Measurements from ENCODE around the gene RETREG2. TPM values are rescaled to one million over a fixed set of nuclear protein-coding genes. Genes with fewer than 3 reads are reported as not detected.

The RETREG2 gene
- total and polyA plus RNA-seq, 2 of the 8 experiments (the other 6 are each of a cell fraction or from before 2014, with no cell fraction given), result 51.3 to 67.4 TPM

DNA sequence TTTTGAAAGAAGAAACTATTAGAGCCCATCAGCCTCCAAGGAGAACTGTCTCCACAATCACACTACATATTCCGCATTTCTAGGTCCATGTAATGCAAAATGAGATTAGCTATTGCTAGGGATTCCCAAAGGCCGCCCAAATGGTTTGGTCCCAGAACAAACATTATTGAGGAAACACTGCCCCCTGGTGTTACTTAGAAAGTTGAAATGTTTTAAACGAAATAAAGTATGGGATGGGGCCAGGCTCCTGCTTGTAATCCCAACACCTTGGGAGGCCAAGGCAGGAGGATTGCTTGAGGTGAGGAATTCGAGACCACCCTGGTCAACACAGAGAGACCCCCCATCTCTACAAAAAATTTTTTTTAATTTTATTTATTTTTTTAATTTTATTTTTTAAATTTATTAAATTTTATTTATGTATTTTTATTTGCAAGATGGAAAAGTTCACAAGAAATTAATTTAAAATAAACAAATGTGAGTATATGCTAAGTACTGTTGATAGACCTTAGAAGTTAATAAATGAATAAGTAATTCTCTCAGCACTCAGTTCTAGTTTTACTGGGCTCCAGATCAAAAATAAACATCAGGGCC is 22.9 kb upstream of the RETREG2 start (continued):
- 0 out of 2 replicates have a peak, but pooled peaks have one; percentile 14 for TF ChIP-seq TEAD4 (IDR thresholded peaks at IDR 0.05; ENCODE audit: low read depth, low read length)
- TF ChIP-seq MAFK (IDR thresholded peaks at IDR 0.05; ENCODE audit: low read depth, low read length), result no peak
- TF ChIP-seq CEBPB (IDR thresholded peaks at IDR 0.05; ENCODE audit: low read depth, low read length), result no peak
- TF ChIP-seq JUND (IDR thresholded peaks at IDR 0.05; ENCODE audit: low read length), result no peak
- TF ChIP-seq RNF2 (IDR thresholded peaks at IDR 0.05; ENCODE audit: borderline replicate concordance, low read depth, low read length, missing control alignments, poor library complexity, severe bottlenecking), result no peak
- TF ChIP-seq CTBP2 (IDR thresholded peaks at IDR 0.05; ENCODE audit: borderline replicate concordance, insufficient read depth, insufficient read length, low read length), result no peak
- no peak for TF ChIP-seq EZH2 (IDR thresholded peaks at IDR 0.05; ENCODE audit: low read depth, low read length, severe bottlenecking)
- TF ChIP-seq CBX8 (IDR thresholded peaks at IDR 0.05; ENCODE audit: borderline replicate concordance, low read depth, low read length), result no peak
- TF ChIP-seq NANOG (IDR thresholded peaks at IDR 0.05; ENCODE audit: insufficient read depth, low read depth, low read length, poor library complexity, severe bottlenecking), result no peak
- TF ChIP-seq, protein P1, sequence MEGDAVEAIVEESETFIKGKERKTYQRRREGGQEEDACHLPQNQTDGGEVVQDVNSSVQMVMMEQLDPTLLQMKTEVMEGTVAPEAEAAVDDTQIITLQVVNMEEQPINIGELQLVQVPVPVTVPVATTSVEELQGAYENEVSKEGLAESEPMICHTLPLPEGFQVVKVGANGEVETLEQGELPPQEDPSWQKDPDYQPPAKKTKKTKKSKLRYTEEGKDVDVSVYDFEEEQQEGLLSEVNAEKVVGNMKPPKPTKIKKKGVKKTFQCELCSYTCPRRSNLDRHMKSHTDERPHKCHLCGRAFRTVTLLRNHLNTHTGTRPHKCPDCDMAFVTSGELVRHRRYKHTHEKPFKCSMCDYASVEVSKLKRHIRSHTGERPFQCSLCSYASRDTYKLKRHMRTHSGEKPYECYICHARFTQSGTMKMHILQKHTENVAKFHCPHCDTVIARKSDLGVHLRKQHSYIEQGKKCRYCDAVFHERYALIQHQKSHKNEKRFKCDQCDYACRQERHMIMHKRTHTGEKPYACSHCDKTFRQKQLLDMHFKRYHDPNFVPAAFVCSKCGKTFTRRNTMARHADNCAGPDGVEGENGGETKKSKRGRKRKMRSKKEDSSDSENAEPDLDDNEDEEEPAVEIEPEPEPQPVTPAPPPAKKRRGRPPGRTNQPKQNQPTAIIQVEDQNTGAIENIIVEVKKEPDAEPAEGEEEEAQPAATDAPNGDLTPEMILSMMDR (IDR thresholded peaks at IDR 0.05; ENCODE audit: control extremely low read depth in 1 of 3, insufficient read depth in 1 of 3, low read depth in 1 of 3, low read length in 3 of 3), result peak in 2 of 3 experiments; percentile 45 to 70; a peak in 3 of 4 replicates
- no peak for TF ChIP-seq TCF12 (IDR thresholded peaks at IDR 0.05; ENCODE audit: low read depth, low read length)
- no peak for TF ChIP-seq POLR2A (IDR thresholded peaks at IDR 0.05; ENCODE audit: control extremely low read depth in 1 of 2, low read depth in 2 of 2, low read length in 2 of 2)

Data from H1 (cell line).